D721Med (cell line): Measurements from ENCODE around the gene AIPL1.

Experiments
- DNase-seq: peaks from one replicate; pipeline ENCODE4 v3.0.0; 2011; ENCODE audit warnings: low spot score; ENCODE audit not compliant: insufficient read length
- FAIRE-seq: peaks from 2 replicates; lab custom pipeline; 2011; peaks lifted over from hg19 to GRCh38; lab: Jason Lieb, UNC
- CTCF ChIP-seq: IDR thresholded peaks from 2 replicates; pipeline ENCODE4 v1.5.1; 2012; ENCODE audit warnings: mild to moderate bottlenecking, control low read depth; ENCODE audit not compliant: insufficient read depth; ENCODE audit errors: missing control alignments

The AIPL1 gene

GRCh38 chr17:6454495-6455320 is 19.8 kb upstream of the AIPL1 start:
- TF ChIP-seq CTCF: no peak
- no peak for DNase-seq
- no peak for FAIRE-seq

GRCh38 chr17:6453279-6454024 is 18.5 kb upstream of the AIPL1 start:
- FAIRE-seq: no peak
- no peak for TF ChIP-seq CTCF
- no peak for DNase-seq

- no peak for TF ChIP-seq CTCF
- DNase-seq (no peak), FAIRE-seq (no peak)
Observed at GRCh38 chr17:6452471-6453266, 17.7 kb upstream of the AIPL1 start.

GRCh38 chr17:6450926-6451832 is 16.3 kb upstream of the AIPL1 start:
- no peak for FAIRE-seq
- no peak for TF ChIP-seq CTCF
- no peak for DNase-seq

- no peak for TF ChIP-seq CTCF
- DNase-seq (no peak), FAIRE-seq (no peak)
Observed at GRCh38 chr17:6449307-6449706, 14.4 kb upstream of the AIPL1 start.

- DNase-seq (no peak), FAIRE-seq (no peak)
- no peak for TF ChIP-seq CTCF
Observed at GRCh38 chr17:6448473-6448872, 13.6 kb upstream of the AIPL1 start.
